Cortex of kidney (tissue), 1 donor: ENCODE results near the gene RAD51AP2.
"Not testable (repeated sequence)": the region's sequence is repeated elsewhere in the genome, so short reads cannot be mapped to it uniquely, and the experiment has no call there.

Source experiments
- DNase-seq: peaks from one replicate; lab custom pipeline; 2025; lab: John Stamatoyannopoulos, UW

RAD51AP2 gene

GRCh38 chr2:17518212-17519154 lies at the start of gene RAD51AP2:
RAD51AP2 (minus strand) TSS chr2:17518440; CDS start chr2:17518415, 25 bp downstream.
- no peak for DNase-seq

GRCh38 chr2:17565726-17566125 lies 47.5 kb upstream of the RAD51AP2 start:
- not testable (repeated sequence) for DNase-seq

- no peak for DNase-seq
Measured at GRCh38 chr2:17558878-17559277, 40.6 kb upstream of the RAD51AP2 start.

- no peak for DNase-seq
Measured at GRCh38 chr2:17558053-17558452, 39.8 kb upstream of the RAD51AP2 start.

- DNase-seq, result no peak
Measured at GRCh38 chr2:17557596-17557995, 39.4 kb upstream of the RAD51AP2 start.

GRCh38 chr2:17555150-17555549 lies 36.9 kb upstream of the RAD51AP2 start:
- DNase-seq, result no peak

GRCh38 chr2:17550907-17551306 lies 32.7 kb upstream of the RAD51AP2 start:
- no peak for DNase-seq

- DNase-seq, result no peak
Measured at GRCh38 chr2:17547737-17548136, 29.5 kb upstream of the RAD51AP2 start.

GRCh38 chr2:17547237-17547636 lies 29.0 kb upstream of the RAD51AP2 start:
- no peak for DNase-seq

GRCh38 chr2:17545680-17546613 lies 27.7 kb upstream of the RAD51AP2 start:
- no peak for DNase-seq

- DNase-seq, result no peak
Measured at GRCh38 chr2:17544256-17544655, 26.0 kb upstream of the RAD51AP2 start.

- no peak for DNase-seq
Measured at GRCh38 chr2:17543848-17544247, 25.6 kb upstream of the RAD51AP2 start.

- no peak for DNase-seq
Measured at GRCh38 chr2:17543131-17543660, 25.0 kb upstream of the RAD51AP2 start.

- no peak for DNase-seq
Measured at GRCh38 chr2:17542471-17542870, 24.2 kb upstream of the RAD51AP2 start.

GRCh38 chr2:17541531-17541950 lies 23.3 kb upstream of the RAD51AP2 start:
- DNase-seq, result no peak

- DNase-seq, result no peak
Measured at GRCh38 chr2:17540813-17541530, 22.7 kb upstream of the RAD51AP2 start.

GRCh38 chr2:17540093-17540812 lies 22.0 kb upstream of the RAD51AP2 start, which contains the start of gene VSNL1:
VSNL1 (plus strand) TSS chr2:17540696; CDS start chr2:17592075, 51,379 bp downstream.
- DNase-seq, result no peak

- DNase-seq, result no peak
Measured at GRCh38 chr2:17539611-17540092, 21.4 kb upstream of the RAD51AP2 start.

GRCh38 chr2:17538844-17539554 lies 20.8 kb upstream of the RAD51AP2 start:
- no peak for DNase-seq
